Fibroblast of lung (primary cell): ENCODE data around the gene CAMK1D.

Source experiments
- CTCF ChIP-seq, 2 donors: IDR thresholded peaks in 1 of 2; conservative IDR thresholded peaks in 1 of 2; 1 replicate in 1 of 2; 2 replicates in 1 of 2; pipeline ENCODE4 v1.5.1; 2011 to 2012; ENCODE audit warnings: low read length in 2 of 2, control low read depth in 1 of 2, inconsistent platforms in 1 of 2, low read depth in 1 of 2, mild to moderate bottlenecking in 1 of 2
- EZH2 ChIP-seq: IDR thresholded peaks from 2 replicates; pipeline ENCODE4 v1.5.1; 2012; ENCODE audit warnings: low read length, control low read depth, mild to moderate bottlenecking; ENCODE audit errors: missing control alignments

DNA sequence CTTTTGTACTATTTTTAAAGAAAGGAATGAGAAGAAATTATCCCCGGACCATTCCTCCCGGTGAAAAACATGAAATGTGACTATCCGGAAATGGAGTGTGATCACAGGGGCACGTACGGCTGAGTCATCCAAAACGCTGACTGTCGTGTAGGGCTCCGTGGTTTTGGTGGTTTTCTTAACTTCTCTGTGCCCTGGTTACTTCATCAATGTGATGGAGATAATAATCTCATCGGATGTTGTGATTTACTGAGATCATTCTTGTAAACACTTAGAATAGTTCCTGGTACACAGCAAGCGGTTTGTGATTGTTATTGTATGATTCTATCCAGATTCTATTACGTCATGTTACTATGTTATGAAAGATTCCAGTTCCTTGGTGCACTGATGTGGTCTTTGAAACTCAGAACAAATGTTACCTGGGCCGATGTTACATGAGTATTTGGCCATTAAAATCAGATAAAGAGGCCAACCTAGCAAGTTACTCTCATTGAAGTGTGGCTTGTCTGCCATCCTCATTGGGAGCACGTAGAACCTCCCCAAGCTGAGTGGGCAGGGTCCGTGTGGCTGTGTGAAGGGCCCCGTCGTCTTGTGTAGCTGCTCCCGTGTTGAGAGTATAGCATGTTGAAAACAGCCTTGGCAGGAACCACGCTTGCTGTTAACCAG is 99.5 kb downstream of the CAMK1D start:
- TF ChIP-seq CTCF (conservative IDR thresholded peaks at IDR 0.05 in 1 of 2, IDR thresholded peaks at IDR 0.05 in 1 of 2; ENCODE audit: low read depth in 1 of 2, low read length in 2 of 2) (no peak), EZH2 (no peak)
